EH (cell line): ENCODE results near the gene ST7L.

Experiments
- DNase-seq: peaks from one replicate; pipeline ENCODE4 v3.0.0-alpha.2; 2015; ENCODE audit warnings: low read depth

Gene ST7L

GRCh38 chr1:112618114-112618720 is 724 bp downstream of the ST7L start:
- peak; percentile 39 for DNase-seq

DNA sequence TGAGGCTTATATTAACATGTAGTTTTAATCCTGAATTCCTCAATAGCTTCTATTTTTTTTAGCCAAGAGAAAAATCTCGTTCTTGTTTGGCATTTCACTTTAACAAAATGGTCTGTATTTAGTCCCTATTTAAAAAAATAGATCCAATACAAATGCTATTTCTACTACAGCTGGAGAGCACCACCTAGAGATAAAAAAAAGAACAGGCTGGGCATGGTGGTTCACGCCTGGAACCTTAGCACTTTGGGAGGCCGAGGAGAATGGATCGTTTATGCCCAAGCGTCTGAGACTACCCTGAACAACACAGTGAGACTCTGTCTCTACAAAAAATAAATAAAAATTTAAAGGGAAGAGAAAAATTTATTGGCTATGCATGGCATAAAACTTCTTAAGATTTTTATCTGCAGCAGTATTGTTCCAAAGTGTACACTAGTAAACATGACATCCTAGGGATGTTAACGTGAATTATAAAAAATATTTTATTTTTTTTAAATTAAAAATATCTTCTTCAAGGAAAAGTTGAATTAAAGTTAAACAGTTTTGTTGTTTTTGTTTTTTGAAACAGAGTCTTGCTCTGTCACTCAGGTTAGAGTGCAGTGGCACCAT is 4.4 kb downstream of the ST7L start:
- DNase-seq = peak; percentile 65

GRCh38 chr1:112605633-112606327 is 13.2 kb downstream of the ST7L start:
- no peak for DNase-seq

DNA sequence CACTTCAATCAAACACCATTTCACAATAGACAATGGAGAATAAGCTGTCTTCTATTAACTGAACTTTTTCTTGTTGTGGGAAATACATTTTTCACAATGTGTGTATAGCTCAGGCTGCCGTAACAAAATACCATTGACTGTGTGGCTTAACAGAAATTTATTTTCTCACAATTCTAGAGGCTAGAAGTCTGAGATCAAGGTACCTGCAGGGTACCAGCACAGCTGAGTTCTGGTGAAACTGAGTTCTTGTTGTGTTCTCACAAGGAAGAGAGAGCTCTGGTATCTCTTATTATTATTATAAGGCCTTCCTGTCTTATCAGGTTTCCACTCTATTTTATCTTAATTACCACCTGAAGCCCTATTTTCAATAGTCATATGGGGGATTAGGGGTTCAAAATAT is 15.4 kb downstream of the ST7L start:
- no peak for DNase-seq

DNA sequence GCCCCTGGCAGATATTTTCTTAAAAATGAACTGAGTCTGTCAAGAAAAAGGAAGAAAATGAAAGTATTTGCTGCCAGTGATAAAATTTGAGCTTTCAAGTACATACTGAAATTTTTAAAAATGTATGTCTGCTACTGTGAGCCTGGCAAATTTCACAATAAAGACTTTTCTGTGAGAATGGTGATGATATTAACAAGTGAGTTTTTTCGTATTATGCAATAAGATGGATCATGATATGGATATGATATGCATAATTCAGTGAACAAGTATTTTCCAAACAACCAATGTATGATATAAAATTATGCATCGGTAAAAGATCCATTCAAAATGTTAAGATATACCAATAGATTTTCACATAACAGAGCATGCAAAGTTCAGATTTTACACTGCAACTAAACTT is 15.9 kb downstream of the ST7L start:
- no peak for DNase-seq

GRCh38 chr1:112599477-112599876 is 19.5 kb downstream of the ST7L start:
- DNase-seq = no peak

DNA sequence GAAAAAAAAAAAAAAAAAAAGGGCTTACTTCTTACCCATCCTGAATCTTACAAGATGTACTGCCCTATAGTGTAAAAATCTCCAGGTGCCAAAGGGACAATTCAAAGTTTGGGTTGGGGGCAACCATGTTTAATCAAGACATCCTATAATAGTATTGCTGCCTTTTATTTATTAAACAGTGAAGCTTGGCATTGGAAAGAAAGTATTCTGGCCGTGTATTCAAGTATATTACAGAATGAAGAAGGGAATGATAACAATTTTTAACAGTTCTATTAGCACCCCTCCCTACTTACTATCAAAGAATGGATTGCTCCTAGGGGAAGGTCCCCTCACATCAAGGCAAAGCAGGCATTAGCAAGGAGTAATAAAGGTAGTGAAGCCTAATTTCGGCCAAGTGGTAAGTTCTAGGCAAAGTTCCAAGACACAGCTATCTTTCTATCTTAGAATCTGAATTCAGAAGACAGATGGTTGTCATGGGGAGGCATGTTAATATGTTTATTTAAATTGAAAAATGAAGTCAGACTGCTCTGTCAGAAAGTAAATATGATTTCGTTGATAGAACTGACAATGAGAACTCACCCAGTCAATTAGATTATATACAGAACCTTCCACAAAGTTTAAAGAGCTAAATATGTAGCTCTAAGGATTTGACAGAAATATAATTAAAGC is 24.6 kb downstream of the ST7L start:
- DNase-seq = no peak

- DNase-seq = peak; percentile 24
These were observed 29.2 kb downstream of the ST7L start for GRCh38 chr1:112589766-112590165.

GRCh38 chr1:112583366-112583765 is 35.6 kb downstream of the ST7L start:
- DNase-seq = no peak

GRCh38 chr1:112581586-112582192 is 37.3 kb downstream of the ST7L start:
- DNase-seq = no peak

- DNase-seq = peak; percentile 37
These were observed 39.0 kb downstream of the ST7L start for GRCh38 chr1:112579801-112580510.

GRCh38 chr1:112576240-112576639 is 42.7 kb downstream of the ST7L start:
- no peak for DNase-seq

DNA sequence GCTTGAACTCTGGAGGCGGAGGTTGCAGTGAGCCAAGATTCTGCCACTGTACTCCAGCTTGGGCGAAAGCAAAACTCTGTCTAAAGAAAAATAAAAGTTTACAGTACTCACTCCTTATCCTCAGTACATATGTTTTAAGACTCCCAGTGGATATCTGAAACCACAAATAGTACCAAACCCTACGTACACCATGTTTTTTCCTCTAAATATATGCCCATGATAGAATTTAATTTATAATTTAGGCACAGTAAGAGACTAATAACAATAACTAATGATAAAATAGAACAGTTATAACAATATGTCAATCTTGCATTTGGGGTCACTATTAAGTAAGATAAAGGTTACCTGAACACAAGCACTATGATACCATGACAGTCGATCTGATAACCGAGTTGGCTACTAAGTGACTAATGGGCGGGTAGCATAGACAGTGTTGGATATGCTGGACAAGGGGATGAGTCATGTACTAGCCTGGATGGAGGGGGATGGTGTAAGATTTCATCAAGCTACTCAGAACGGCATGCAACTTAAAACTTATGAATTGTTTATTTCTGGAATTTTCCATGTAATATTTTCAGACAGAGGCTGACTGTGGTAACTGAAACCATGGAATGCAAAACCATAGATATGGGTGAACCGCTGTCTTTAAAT is 43.7 kb downstream of the ST7L start:
- peak; percentile 97 for DNase-seq

DNA sequence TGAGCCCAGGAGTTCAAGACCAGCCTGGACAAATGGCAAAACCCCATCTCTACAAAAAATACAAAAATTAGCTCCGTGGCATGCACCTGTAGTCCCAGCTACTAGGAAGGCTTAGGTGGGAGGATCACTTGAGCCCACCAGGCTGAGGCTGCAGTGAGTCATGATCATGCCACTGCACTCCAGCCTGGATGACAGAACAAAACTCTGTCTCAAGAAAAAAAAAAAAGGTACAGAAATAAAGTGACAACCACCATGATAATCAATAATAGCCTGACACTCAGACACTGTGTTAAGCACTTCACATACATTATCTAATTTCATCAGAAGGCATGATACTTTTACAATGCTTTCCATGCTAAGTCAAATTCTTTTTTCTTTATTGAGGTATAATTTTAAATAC is 53.1 kb downstream of the ST7L start:
- DNase-seq = no peak

- DNase-seq = no peak
These were observed 54.9 kb downstream of the ST7L start for GRCh38 chr1:112564081-112564480.

DNA sequence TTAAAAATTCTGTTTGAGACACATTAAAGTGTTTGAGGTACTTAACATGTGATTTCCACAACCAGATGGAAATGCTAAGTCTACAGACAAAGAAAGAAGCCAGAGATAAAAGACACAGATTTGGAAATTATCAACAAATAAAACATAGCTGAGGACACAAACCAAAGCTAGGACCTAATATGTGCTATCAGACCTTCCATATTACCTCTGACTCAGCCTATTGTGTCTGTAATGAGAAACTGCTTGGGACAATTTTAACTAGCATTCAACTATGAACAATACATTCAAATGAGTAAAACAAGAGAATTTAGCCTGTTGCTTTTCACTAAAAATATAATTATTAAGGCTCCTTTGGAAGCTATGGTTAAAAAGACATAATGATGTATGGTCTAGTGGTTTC is 55.6 kb downstream of the ST7L start:
- DNase-seq = no peak

- DNase-seq = no peak
These were observed 60.3 kb downstream of the ST7L start for GRCh38 chr1:112558634-112559033.

DNA sequence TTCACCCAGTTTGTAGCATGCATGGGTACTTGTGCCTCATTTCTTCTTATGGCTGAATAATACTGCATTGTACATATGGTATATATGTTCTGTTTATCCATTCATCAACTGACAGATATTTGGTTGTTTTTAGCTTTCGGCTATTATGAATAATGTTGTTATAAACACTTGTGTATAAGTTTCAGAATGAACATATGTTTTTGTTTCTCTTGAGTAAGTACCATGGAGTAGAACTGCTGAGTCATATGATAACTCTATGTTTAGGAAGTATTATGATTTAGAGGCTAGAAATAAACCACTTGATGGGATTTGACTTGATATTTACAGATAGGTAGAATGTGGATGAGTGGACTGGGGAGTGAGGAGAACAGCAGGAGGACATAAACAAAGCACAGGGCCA is 61.6 kb downstream of the ST7L start:
- DNase-seq = peak; percentile 27

DNA sequence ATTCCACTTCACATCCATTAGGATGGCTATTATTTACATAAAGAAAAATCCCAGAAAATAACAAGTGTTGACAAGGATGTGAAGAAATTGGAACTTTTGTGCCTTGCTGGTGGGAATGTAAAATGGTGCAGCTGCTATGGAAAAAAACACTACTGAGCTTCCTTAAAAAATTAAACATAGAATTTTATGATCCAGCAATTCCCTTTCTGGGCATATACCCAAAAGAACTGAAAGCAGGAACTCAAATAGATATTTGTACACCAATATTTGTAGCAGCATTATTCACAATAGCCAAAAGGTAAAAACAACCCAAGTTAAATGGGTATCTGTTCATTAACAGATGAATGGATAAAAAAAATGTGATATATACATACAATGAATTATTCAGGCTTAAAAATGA is 64.5 kb downstream of the ST7L start:
- no peak for DNase-seq

DNA sequence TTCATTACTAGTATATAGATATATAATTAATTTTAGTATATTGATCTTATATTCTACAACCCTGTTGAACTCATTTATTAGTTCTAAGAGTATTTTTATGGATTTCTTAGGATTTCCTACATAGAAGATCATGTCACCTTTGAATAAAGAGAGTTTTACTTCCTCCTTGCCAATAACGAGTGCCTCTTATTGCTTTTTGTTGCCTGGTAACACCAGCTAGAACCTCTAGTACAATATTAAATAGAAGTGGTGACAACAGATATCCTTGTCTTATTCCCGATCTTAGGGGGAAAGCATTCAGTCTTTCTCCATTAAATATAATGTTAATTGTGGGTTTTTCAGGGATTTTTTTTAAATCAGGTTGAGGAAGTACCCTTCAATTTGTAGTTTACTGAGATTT is 69.4 kb downstream of the ST7L start:
- DNase-seq = no peak

- no peak for DNase-seq
These were observed 70.4 kb downstream of the ST7L start for GRCh38 chr1:112548547-112548946.
